NCI-H1092 treated with DMSO at 0.1 percent for 48 hours (cell line): ENCODE results near the gene TRAFD1.

ENCODE experiments used
- DNase-seq: peaks from one replicate; lab custom pipeline; 2025; lab: John Stamatoyannopoulos, UW

TRAFD1 gene

GRCh38 chr12:112160611-112161010 lies 35.3 kb downstream of the TRAFD1 start:
- no peak for DNase-seq

- DNase-seq = no peak
These were observed 36.4 kb downstream of the TRAFD1 start for GRCh38 chr12:112161711-112162110.

- DNase-seq = no peak
These were observed 37.0 kb downstream of the TRAFD1 start for GRCh38 chr12:112162241-112162790.

GRCh38 chr12:112163056-112163455 lies 37.7 kb downstream of the TRAFD1 start:
- DNase-seq = no peak

- DNase-seq = no peak
These were observed 38.2 kb downstream of the TRAFD1 start for GRCh38 chr12:112163471-112163991.

- DNase-seq = no peak
These were observed 38.8 kb downstream of the TRAFD1 start for GRCh38 chr12:112164011-112164660.

- DNase-seq = no peak
These were observed 40.3 kb downstream of the TRAFD1 start for GRCh38 chr12:112165624-112166023.

- no peak for DNase-seq
These were observed 41.0 kb downstream of the TRAFD1 start for GRCh38 chr12:112166051-112167015.

GRCh38 chr12:112167031-112167461 lies 41.7 kb downstream of the TRAFD1 start:
- DNase-seq = no peak

- DNase-seq = no peak
These were observed 42.6 kb downstream of the TRAFD1 start for GRCh38 chr12:112167718-112168525.

GRCh38 chr12:112168561-112168971 lies 43.2 kb downstream of the TRAFD1 start:
- no peak for DNase-seq

GRCh38 chr12:112169161-112169872 lies 44.0 kb downstream of the TRAFD1 start:
- no peak for DNase-seq

GRCh38 chr12:112169966-112170365 lies 44.6 kb downstream of the TRAFD1 start:
- no peak for DNase-seq

- DNase-seq = no peak
These were observed 45.0 kb downstream of the TRAFD1 start for GRCh38 chr12:112170376-112170775.

- DNase-seq = no peak
These were observed 45.7 kb downstream of the TRAFD1 start for GRCh38 chr12:112170971-112171596.

GRCh38 chr12:112172556-112173324 lies 47.4 kb downstream of the TRAFD1 start:
- no peak for DNase-seq

- no peak for DNase-seq
These were observed 50.2 kb downstream of the TRAFD1 start for GRCh38 chr12:112175361-112176155.

GRCh38 chr12:112176321-112177010 lies 51.1 kb downstream of the TRAFD1 start:
- DNase-seq = no peak
